GM19023 (cell line): Measurements from ENCODE around the gene DENND1B.

Source experiments
- ATAC-seq: cut with Tn5 transposase; IDR thresholded peaks from one replicate; pipeline ENCODE4 v1.9.1; 2021; ENCODE audit warnings: mild to moderate bottlenecking, moderate library complexity; ENCODE audit not compliant: unreplicated experiment

DENND1B gene

DNA sequence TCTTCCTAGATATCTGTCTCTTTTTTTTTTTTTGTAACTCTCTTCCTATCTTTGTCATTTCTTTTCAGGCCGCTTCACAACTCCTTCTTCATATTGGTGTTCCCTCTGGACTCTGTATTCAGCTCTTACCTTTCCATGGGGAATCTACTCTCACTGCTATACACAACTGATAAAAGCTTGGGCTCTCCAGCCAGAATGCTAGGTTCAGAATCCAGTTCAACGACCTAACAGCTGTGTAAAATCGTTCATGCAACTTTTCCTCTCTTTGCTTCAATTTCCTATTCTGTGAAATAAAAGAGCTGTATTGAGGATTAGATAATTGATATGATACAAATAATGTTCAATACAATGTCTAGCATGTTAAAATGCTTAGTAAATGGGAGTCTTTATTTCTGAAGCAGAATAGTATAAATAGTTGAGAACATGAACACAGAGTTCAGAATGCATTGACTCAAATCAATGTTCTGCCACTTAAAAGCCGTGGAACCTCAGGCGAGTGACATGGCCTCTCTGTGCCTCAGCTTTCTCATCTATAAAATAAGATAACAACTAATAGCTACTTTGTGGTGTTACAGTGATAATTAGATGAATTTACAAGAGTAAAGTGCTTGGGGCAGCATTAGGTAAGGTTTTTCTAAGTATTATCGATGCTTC lies 88.5 kb downstream of the DENND1B start:
- no peak for ATAC-seq

DNA sequence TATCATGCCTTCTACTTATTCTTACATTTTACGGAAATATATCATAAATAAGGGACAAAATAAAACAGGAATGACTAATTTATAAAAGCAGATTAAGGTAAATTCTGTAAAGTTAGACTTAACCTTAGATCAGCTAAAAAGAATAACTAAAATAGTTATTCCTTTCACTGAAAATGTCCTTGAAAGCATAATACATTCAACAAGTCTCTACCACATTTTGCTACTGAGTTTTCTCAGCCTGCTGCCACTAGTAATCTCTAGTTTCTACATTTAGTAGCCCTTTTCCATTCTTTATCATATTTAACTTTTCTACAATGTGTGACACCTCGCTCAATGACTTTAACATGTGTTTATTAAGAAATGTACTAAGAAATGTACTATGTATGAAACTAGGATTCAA lies 89.0 kb downstream of the DENND1B start:
- no peak for ATAC-seq

- ATAC-seq, result no peak
Measured at GRCh38 chr1:197685785-197686184, 89.5 kb downstream of the DENND1B start.

DNA sequence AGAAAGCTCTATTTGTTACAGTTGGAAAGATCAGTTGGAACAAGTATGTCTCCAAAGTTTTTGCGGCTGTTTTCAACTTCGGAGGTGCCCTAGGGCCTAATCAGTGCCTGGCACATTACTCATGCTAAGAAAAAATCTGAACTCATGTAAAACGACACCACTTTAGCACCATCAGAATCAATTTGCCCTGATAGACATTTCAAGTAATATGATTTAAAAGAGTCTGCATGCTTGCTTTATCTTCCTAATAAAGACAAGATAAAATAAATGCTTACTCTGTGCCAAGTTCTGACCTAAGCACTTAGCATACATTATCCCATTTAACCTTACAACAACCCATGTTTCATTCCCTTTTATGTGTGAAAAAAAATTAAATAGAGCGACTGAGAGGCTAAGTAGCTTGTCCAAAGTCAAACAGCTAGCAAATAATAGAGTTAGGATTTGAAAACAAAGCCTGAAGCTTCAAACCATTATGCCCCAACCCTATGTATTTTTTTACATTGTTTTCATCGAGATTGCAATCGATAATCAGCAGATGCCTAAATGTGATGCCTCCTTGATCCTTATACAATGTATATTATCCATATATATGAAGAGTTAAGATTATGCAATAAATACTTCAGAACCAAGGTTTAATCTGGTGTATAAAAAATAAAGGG lies 91.3 kb downstream of the DENND1B start:
- ATAC-seq, result no peak

- ATAC-seq, result no peak
Measured at GRCh38 chr1:197683280-197683679, 92.0 kb downstream of the DENND1B start.

DNA sequence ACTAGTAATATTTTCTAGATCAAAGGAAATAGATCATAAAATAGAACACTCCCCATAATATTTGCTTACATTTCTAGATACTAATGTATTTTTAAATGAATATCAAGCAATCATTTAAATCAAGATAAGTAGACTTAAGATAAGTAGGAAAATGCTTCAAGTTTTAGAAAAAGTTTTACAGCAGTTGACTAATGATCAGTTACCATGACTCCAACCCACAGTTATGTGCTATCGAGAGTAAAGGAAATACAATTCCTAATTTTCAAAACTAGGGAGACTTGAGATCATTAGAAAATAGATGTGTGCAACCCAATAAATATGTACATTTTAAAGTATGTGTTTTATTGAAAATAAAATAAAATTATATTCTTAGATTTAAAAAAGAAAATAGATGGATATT lies 95.0 kb downstream of the DENND1B start:
- no peak for ATAC-seq

DNA sequence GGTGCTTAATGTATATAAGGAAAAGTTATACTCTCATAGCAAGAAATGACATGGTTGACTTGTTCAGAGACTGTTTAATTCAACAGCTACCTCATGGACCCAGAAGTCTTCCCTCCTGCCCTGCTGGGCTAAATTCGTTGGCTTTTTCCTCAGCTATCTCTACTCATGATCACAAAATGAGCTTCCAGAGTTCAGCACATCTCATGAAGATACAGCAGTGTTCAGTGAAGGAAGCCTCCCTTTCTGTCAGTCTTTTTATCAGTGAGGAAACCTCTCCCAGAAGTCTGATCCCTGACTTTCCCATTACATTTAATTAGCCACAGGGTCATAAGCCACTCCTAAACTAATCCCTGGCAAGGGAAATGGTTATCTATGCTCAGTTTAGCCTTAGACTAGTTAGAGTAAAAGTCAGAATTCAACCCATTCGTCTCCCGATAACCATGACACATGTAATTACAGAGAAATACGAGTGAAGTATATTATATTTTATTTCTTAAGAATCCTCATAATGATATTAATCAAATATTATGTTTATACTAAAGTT lies 97.5 kb downstream of the DENND1B start:
- ATAC-seq, result no peak

GRCh38 chr1:197677313-197677712 lies 98.0 kb downstream of the DENND1B start:
- ATAC-seq, result no peak

GRCh38 chr1:197675583-197676208 lies 99.6 kb downstream of the DENND1B start:
- no peak for ATAC-seq

DNA sequence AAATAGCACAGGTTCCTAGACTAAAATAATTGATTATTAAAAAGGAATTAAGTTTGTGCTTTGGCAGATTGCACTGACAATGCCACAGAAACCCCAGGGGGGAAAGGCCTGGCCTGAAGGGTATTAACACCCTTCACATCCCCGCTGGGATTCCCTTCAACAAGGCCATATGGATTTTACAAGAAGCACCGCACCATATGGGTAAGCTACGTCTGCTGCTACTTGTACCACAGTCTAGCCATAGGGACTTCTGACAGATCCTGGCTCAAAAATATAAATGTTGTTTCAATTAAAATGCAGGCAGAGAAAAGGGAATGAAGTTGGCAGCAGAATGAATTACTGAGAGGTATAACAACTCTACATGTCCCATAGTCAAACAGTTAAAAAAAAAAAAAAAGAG lies 101.0 kb downstream of the DENND1B start:
- ATAC-seq, result no peak

GRCh38 chr1:197673292-197673691 lies 102.0 kb downstream of the DENND1B start:
- no peak for ATAC-seq

DNA sequence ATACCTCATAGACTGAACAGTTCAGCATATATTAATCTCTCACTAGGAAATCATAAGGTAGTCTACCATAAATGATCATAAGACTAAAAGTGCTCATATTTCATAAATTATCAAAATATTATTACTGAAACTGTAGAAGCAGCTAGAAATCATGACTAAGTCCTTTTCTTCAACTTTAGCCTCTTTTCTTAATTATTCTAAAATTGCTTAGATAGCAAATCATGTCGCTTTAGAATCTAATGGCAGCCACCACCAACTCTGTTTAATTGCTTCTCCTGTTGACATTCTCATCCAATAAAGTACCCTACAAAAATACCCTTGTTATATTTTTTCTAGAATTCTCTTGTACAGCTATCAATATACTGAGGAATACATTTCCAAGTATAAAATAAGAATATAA lies 102.9 kb downstream of the DENND1B start:
- no peak for ATAC-seq

- no peak for ATAC-seq
Measured at GRCh38 chr1:197671920-197672319, 103.4 kb downstream of the DENND1B start.

GRCh38 chr1:197671140-197671539 lies 104.1 kb downstream of the DENND1B start:
- ATAC-seq, result no peak

DNA sequence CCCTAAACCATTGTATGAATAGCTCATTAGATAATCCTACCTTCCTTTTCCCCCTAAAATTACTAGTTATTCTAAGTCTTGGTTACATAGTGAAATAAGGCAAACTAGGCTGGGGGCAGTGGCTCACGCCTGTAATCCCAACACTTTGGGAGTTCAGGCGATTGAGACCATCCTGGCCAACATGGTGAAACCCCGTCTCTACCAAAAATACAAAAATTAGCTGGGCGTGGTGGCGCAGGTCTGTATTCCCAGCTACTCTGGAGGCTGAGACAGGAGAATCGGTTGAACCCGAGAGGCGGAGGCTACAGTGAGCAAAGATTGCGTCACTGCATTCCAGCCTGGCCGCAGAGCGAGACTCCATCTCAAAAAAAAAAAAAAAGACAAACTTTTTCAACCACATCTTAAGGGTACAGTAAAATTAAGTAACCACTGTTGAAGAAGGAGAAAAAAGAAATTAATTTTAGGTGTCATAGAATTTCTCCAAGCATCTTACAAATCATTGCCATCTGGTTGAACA lies 108.5 kb downstream of the DENND1B start:
- no peak for ATAC-seq

DNA sequence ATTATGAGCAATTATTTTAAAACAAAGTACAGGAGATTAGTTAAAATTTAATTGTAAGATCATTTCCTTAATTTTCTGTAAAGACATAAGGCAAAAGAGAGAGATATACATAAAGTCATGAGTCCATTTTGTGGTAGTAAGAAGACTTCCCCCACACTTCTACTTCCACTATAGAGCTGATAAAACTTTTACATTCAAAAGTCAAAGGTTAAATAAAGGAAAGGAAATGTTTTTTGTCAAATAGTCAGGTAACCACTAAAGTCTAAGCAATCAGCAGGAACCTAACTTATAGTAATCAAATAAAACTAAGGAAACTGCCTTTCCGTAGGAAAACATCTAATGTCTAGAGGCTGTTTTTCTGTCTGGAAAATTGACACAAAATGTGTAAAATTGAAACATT lies 110.9 kb downstream of the DENND1B start:
- no peak for ATAC-seq

DNA sequence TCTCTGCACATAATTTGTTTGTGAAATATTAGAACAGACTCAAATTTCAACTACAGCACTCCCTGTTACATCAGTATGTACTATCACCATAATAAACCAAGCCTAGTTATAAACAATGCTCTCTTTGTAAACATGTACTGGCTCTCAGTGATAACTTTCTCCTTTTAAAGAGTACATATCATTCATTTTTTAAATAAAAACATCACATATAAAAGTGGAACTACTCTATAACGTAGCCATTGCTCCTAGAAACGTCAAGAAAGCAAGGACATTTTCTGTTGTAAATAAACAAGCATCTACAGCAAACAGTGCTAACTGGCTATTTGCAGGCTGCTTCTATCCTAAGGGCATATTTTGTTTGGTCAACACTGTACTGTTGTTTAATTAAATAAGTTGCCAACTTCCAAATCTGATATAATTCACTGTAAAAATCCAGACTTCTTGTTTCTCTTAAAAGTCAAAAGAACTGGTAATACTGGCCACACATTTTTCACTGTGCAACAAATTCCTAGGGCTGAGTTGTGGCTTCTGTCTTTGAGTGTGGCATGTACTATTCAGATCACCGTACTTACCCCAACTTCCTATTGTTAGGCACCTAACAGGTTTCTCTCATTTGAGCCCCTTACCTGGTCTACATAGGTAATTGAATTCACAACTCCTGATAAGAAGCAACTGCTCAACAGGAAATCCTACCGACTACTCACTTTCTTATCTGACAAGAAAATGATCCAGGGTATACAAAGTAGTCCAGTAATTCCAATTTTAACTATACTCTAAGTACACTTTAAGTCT lies 111.9 kb downstream of the DENND1B start:
- no peak for ATAC-seq

- ATAC-seq, result no peak
Measured at GRCh38 chr1:197660389-197660788, 114.9 kb downstream of the DENND1B start.

DNA sequence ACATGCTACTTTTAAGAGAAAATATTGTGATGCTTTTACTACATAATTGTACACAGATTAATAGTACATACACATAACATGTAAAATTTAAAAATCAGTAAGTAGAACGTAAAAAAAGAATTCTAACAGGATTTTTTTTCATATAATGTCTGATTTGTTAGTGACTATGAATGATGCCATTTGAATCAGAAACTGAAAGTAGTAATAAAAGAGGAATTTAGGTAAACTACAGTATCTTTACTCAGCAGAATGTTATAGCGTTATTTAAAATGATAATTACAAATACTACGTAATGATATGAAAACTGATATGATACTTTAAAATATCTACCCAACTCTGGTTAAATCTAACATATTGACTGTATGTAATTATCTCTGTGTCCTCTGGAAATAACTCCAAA lies 116.1 kb downstream of the DENND1B start:
- no peak for ATAC-seq

- no peak for ATAC-seq
Measured at GRCh38 chr1:197649188-197649587, 126.1 kb downstream of the DENND1B start.

GRCh38 chr1:197638316-197638715 lies 137.0 kb downstream of the DENND1B start:
- no peak for ATAC-seq
